Activated naive CD8-positive, alpha-beta T cell treated with anti-CD3 and anti-CD28 coated beads, Interleukin-2, amount 10 ng/mL, durations not matched to agents 7 days and 5 days (primary cell): ENCODE data around the gene CORT. TPM values are rescaled to one million over a fixed set of nuclear protein-coding genes. Genes with fewer than 3 reads are reported as not detected.
"Not testable (repeated sequence)": the region's sequence is repeated elsewhere in the genome, so short reads cannot be mapped to it uniquely, and the experiment has no call there.

Experiments used
- ATAC-seq: fragments of 150-1000 bp; cut with Tn5 transposase; one replicate; pipeline ENCODE4 v1.10.0; 2021; ENCODE audit warnings: low read depth, moderate library complexity
- POLR2A ChIA-PET: fragments of 350-600 bp; sonication (Branson Sonifier 250); formaldehyde crosslinking; loops from one replicate; lab custom pipeline; 2021; ENCODE audit warnings: antibody characterized with exemption; lab: Charles Lee
- DNase-seq: peaks from one replicate; pipeline ENCODE4 v3.0.0; 2021
- H3K27ac Mint-ChIP-seq: one replicate; pipeline ENCODE4 v1.8.0; 2022; ENCODE audit warnings: mild to moderate bottlenecking, mixed read lengths
- H3K27me3 Mint-ChIP-seq: one replicate; pipeline ENCODE4 v1.8.0; 2022; ENCODE audit warnings: mild to moderate bottlenecking, moderate library complexity, mixed read lengths
- H3K36me3 Mint-ChIP-seq: one replicate; pipeline ENCODE4 v1.8.0; 2021; ENCODE audit warnings: mild to moderate bottlenecking, mixed read lengths
- H3K4me1 Mint-ChIP-seq: one replicate; pipeline ENCODE4 v1.8.0; 2021; ENCODE audit warnings: mixed read lengths
- H3K4me3 Mint-ChIP-seq: one replicate; pipeline ENCODE4 v1.8.0; 2022; ENCODE audit warnings: mild to moderate bottlenecking, moderate library complexity, mixed read lengths
- H3K9me3 Mint-ChIP-seq: one replicate; pipeline ENCODE4 v1.8.0; 2021; ENCODE audit warnings: mixed read lengths
- total RNA-seq, 2 experiments: library from RNA; stranded (reverse); gene quantifications; one replicate each; pipeline ENCODE4 v1.2.3, GENCODE V29; 2021

CORT gene
- total RNA-seq = under 1 TPM; 0.31 to 0.39 TPM

GRCh38 chr1:10449751-10450150 is at the start of gene CORT:
CORT (plus strand) TSS chr1:10450031; CDS start chr1:10450224, 193 bp downstream.
- no peaks in the 10 kb centered on the region for H3K27me3 Mint-ChIP-seq
- no peaks in the 10 kb centered on the region for H3K4me1 Mint-ChIP-seq
- H3K27ac Mint-ChIP-seq = no peak within 1 kb of the TSS
- no peak for DNase-seq
- peaks cover 3% of the 10 kb centered on the region for H3K36me3 Mint-ChIP-seq
- H3K4me3 Mint-ChIP-seq = no peak within 1 kb of the TSS
- H3K9me3 Mint-ChIP-seq = no peaks in the 10 kb centered on the region
- no peak for ATAC-seq
- POLR2A ChIA-PET = no interaction called here

- Mint-ChIP-seq H3K27me3 (no peaks in the 10 kb centered on the region), H3K36me3 (peaks cover 24% of the 10 kb centered on the region), H3K9me3 (no peaks in the 10 kb centered on the region), H3K4me3 (no peak overlapping the region), H3K4me1 (peaks cover 21% of the 10 kb centered on the region), H3K27ac (no peak overlapping the region)
- POLR2A ChIA-PET = no interaction called here
- ATAC-seq = no peak
- DNase-seq = no peak
Measured at GRCh38 chr1:10401281-10401680, 48.5 kb upstream of the CORT start.

- Mint-ChIP-seq H3K4me3 (no peak overlapping the region), H3K27ac (no peak overlapping the region), H3K4me1 (peaks cover 20% of the 10 kb centered on the region), H3K27me3 (no peaks in the 10 kb centered on the region), H3K9me3 (no peaks in the 10 kb centered on the region), H3K36me3 (peaks cover 32% of the 10 kb centered on the region)
- ATAC-seq = no peak
- POLR2A ChIA-PET = interaction anchor here (0.6 kb wide), 2 partner anchors 15 to 22 kb away, joined by 3 read pairs; no protein-coding TSS in a partner anchor
- no peak for DNase-seq
Measured at GRCh38 chr1:10402729-10403274, 47.0 kb upstream of the CORT start.

GRCh38 chr1:10407201-10407600 is 42.6 kb upstream of the CORT start:
- Mint-ChIP-seq H3K27ac (no peak overlapping the region), H3K36me3 (peaks cover 28% of the 10 kb centered on the region), H3K27me3 (no peaks in the 10 kb centered on the region), H3K4me1 (peaks cover under 1% of the 10 kb centered on the region), H3K4me3 (no peak overlapping the region), H3K9me3 (no peaks in the 10 kb centered on the region)
- ATAC-seq (no peak), DNase-seq (no peak)
- POLR2A ChIA-PET = no interaction called here

- Mint-ChIP-seq H3K27ac (peak overlapping the region; percentile 91), H3K9me3 (no peaks in the 10 kb centered on the region), H3K36me3 (peaks cover 42% of the 10 kb centered on the region), H3K27me3 (no peaks in the 10 kb centered on the region), H3K4me3 (peak overlapping the region; percentile 72), H3K4me1 (peaks cover 11% of the 10 kb centered on the region)
- DNase-seq (no peak), ATAC-seq (peak; percentile 87)
- POLR2A ChIA-PET = interaction anchor here (0.9 kb wide), 1 partner anchor 16 kb away, joined by 8 read pairs; the partner anchor contains the start of gene PGD
Measured at GRCh38 chr1:10415211-10415930, 34.5 kb upstream of the CORT start.

GRCh38 chr1:10415967-10416366 is 33.9 kb upstream of the CORT start:
- not testable (repeated sequence) for ATAC-seq, DNase-seq, H3K27me3 Mint-ChIP-seq, H3K4me3 Mint-ChIP-seq, H3K9me3 Mint-ChIP-seq
- Mint-ChIP-seq H3K27ac (peak overlapping the region; percentile 5), H3K36me3 (peaks cover 42% of the 10 kb centered on the region), H3K4me1 (peaks cover 11% of the 10 kb centered on the region)
- POLR2A ChIA-PET = interaction anchor here (0.9 kb wide), 1 partner anchor 16 kb away, joined by 8 read pairs; the partner anchor contains the start of gene PGD

GRCh38 chr1:10418741-10419140 is 31.1 kb upstream of the CORT start:
- H3K4me3 Mint-ChIP-seq, DNase-seq, H3K9me3 Mint-ChIP-seq, POLR2A ChIA-PET, ATAC-seq, H3K27ac Mint-ChIP-seq, H3K27me3 Mint-ChIP-seq: not testable (repeated sequence)
- Mint-ChIP-seq H3K4me1 (peaks cover 11% of the 10 kb centered on the region), H3K36me3 (peaks cover 37% of the 10 kb centered on the region)

- POLR2A ChIA-PET = interaction anchor here (0.8 kb wide), 1 partner anchor 12 kb away, joined by 3 read pairs; no protein-coding TSS in a partner anchor
- no peaks in the 10 kb centered on the region for H3K27me3 Mint-ChIP-seq
- DNase-seq (no peak), ATAC-seq (no peak)
- H3K27ac Mint-ChIP-seq = no peak overlapping the region
- no peak overlapping the region for H3K4me3 Mint-ChIP-seq
- no peaks in the 10 kb centered on the region for H3K9me3 Mint-ChIP-seq
- peaks cover 10% of the 10 kb centered on the region for H3K4me1 Mint-ChIP-seq
- peaks cover 35% of the 10 kb centered on the region for H3K36me3 Mint-ChIP-seq
Measured at GRCh38 chr1:10419351-10419750, 30.5 kb upstream of the CORT start.

GRCh38 chr1:10421637-10422036 is 28.2 kb upstream of the CORT start:
- no peaks in the 10 kb centered on the region for H3K27me3 Mint-ChIP-seq
- no peak overlapping the region for H3K27ac Mint-ChIP-seq
- no peaks in the 10 kb centered on the region for H3K9me3 Mint-ChIP-seq
- no peak overlapping the region for H3K4me3 Mint-ChIP-seq
- H3K4me1 Mint-ChIP-seq = no peaks in the 10 kb centered on the region
- H3K36me3 Mint-ChIP-seq = peaks cover 24% of the 10 kb centered on the region
- DNase-seq = no peak
- POLR2A ChIA-PET = no interaction called here
- no peak for ATAC-seq

GRCh38 chr1:10424034-10424433 is 25.8 kb upstream of the CORT start:
- no peak overlapping the region for H3K27ac Mint-ChIP-seq
- peaks cover 4% of the 10 kb centered on the region for H3K4me1 Mint-ChIP-seq
- ATAC-seq = no peak
- POLR2A ChIA-PET = no interaction called here
- peaks cover 10% of the 10 kb centered on the region for H3K36me3 Mint-ChIP-seq
- no peaks in the 10 kb centered on the region for H3K9me3 Mint-ChIP-seq
- DNase-seq = no peak
- H3K4me3 Mint-ChIP-seq = no peak overlapping the region
- no peaks in the 10 kb centered on the region for H3K27me3 Mint-ChIP-seq

- no peak for ATAC-seq
- Mint-ChIP-seq H3K9me3 (no peaks in the 10 kb centered on the region), H3K4me1 (peaks cover 5% of the 10 kb centered on the region), H3K27me3 (no peaks in the 10 kb centered on the region), H3K36me3 (peaks cover 4% of the 10 kb centered on the region), H3K4me3 (no peak overlapping the region), H3K27ac (no peak overlapping the region)
- no peak for DNase-seq
- POLR2A ChIA-PET = interaction anchor here (0.7 kb wide), 1 partner anchor 524 kb away, joined by 3 read pairs; no protein-coding TSS in a partner anchor
Measured at GRCh38 chr1:10424651-10425050, 25.2 kb upstream of the CORT start.

GRCh38 chr1:10425826-10426534 is 23.9 kb upstream of the CORT start:
- H3K9me3 Mint-ChIP-seq, ATAC-seq, H3K4me1 Mint-ChIP-seq, DNase-seq, H3K36me3 Mint-ChIP-seq, POLR2A ChIA-PET, H3K27ac Mint-ChIP-seq, H3K4me3 Mint-ChIP-seq, H3K27me3 Mint-ChIP-seq: not testable (repeated sequence)

GRCh38 chr1:10426535-10426848 is 23.3 kb upstream of the CORT start:
- H3K27me3 Mint-ChIP-seq, DNase-seq, ATAC-seq, H3K9me3 Mint-ChIP-seq, H3K27ac Mint-ChIP-seq, POLR2A ChIA-PET, H3K36me3 Mint-ChIP-seq, H3K4me3 Mint-ChIP-seq: not testable (repeated sequence)
- peaks cover 14% of the 10 kb centered on the region for H3K4me1 Mint-ChIP-seq
